Measurements from ENCODE around the gene SLC39A5.

The SLC39A5 gene

GRCh38 chr12:56216461-56216860 lies 13.4 kb upstream of the SLC39A5 start:
- FAIRE-seq = no peak

- no peak for FAIRE-seq
These were observed 10.0 kb upstream of the SLC39A5 start for GRCh38 chr12:56219840-56220239.

- no peak for FAIRE-seq
These were observed 9.1 kb upstream of the SLC39A5 start for GRCh38 chr12:56220611-56221231.

- FAIRE-seq = no peak
These were observed 8.6 kb upstream of the SLC39A5 start for GRCh38 chr12:56221232-56221756.

- peak; percentile 88 for FAIRE-seq
These were observed 7.9 kb upstream of the SLC39A5 start, which contains the start of gene RNF41 for GRCh38 chr12:56221757-56222530. RNF41 (minus strand) TSS chr12:56221922; CDS start chr12:56214047, 7,875 bp downstream.

- no peak for FAIRE-seq
These were observed 7.3 kb upstream of the SLC39A5 start for GRCh38 chr12:56222531-56222895.

- no peak for FAIRE-seq
These were observed 6.2 kb upstream of the SLC39A5 start for GRCh38 chr12:56223571-56224101.

GRCh38 chr12:56224102-56224701 lies 5.6 kb upstream of the SLC39A5 start, which contains the start of gene NABP2:
NABP2 (plus strand) TSS chr12:56224342; CDS start chr12:56224857, 515 bp downstream.
- FAIRE-seq = peak; percentile 94

GRCh38 chr12:56224954-56225353 lies 4.9 kb upstream of the SLC39A5 start:
- FAIRE-seq = no peak

- no peak for FAIRE-seq
These were observed 769 bp upstream of the SLC39A5 start for GRCh38 chr12:56229082-56229481.

- FAIRE-seq = no peak
These were observed 757 bp downstream of the SLC39A5 start for GRCh38 chr12:56230432-56231183.

- FAIRE-seq = no peak
These were observed 1.3 kb downstream of the SLC39A5 start for GRCh38 chr12:56231184-56231582.

- FAIRE-seq = no peak
These were observed 5.0 kb downstream of the SLC39A5 start for GRCh38 chr12:56234746-56235436.

- no peak for FAIRE-seq
These were observed 6.2 kb downstream of the SLC39A5 start for GRCh38 chr12:56236091-56236490.

GRCh38 chr12:56236985-56237384 lies 7.1 kb downstream of the SLC39A5 start:
- FAIRE-seq = no peak

- FAIRE-seq = no peak
These were observed 7.7 kb downstream of the SLC39A5 start for GRCh38 chr12:56237552-56237951.

- no peak for FAIRE-seq
These were observed 11.8 kb downstream of the SLC39A5 start for GRCh38 chr12:56241424-56242303.

GRCh38 chr12:56242986-56243385 lies 13.1 kb downstream of the SLC39A5 start:
- FAIRE-seq = no peak

- no peak for FAIRE-seq
These were observed 13.9 kb downstream of the SLC39A5 start for GRCh38 chr12:56243731-56244181.

- FAIRE-seq = no peak
These were observed 14.6 kb downstream of the SLC39A5 start for GRCh38 chr12:56244494-56244893.

- no peak for FAIRE-seq
These were observed 18.1 kb downstream of the SLC39A5 start for GRCh38 chr12:56247923-56248322.
